H1 (cell line): Measurements from ENCODE around the gene DLG5. TPM values are rescaled to one million over a fixed set of nuclear protein-coding genes. Genes with fewer than 3 reads are reported as not detected.

ENCODE experiments used
- CTCF ChIA-PET: fragments of 300-600 bp; sonication (Branson Sonifier 250); formaldehyde crosslinking; loops from one replicate; lab custom pipeline; 2021; ENCODE audit not compliant: partially characterized antibody; lab: Charles Lee
- POLR2A ChIA-PET: fragments of 300-600 bp; sonication (Branson Sonifier 250); formaldehyde crosslinking; loops from one replicate; lab custom pipeline; 2021; ENCODE audit warnings: inconsistent platforms; ENCODE audit not compliant: partially characterized antibody; lab: Charles Lee
- DNase-seq, 2 experiments: peaks; one replicate each; pipeline versions ENCODE4 v3.0.0 to v3.0.0-alpha.2; 2010 to 2022; ENCODE audit warnings: low spot score in 2 of 2, low read depth in 1 of 2, mixed read lengths in 1 of 2
- FAIRE-seq: peaks from 2 replicates; lab custom pipeline; 2011; peaks lifted over from hg19 to GRCh38; lab: Jason Lieb, UNC
- H2AFZ ChIP-seq: 2 replicates; pipeline ENCODE4 v1.8.1; 2012; ENCODE audit warnings: low read length, inconsistent platforms
- H2AK5ac ChIP-seq: 2 replicates; pipeline ENCODE4 v1.6.1; 2013; ENCODE audit warnings: low read depth, low read length
- H2BK120ac ChIP-seq: replicated peaks from 2 replicates; pipeline ENCODE3; 2013; ENCODE audit warnings: low read depth, low read length, inconsistent platforms
- H2BK12ac ChIP-seq: 2 replicates; pipeline ENCODE4 v1.6.1; 2013; ENCODE audit warnings: low read depth, low read length
- H2BK15ac ChIP-seq: 2 replicates; pipeline ENCODE4 v1.6.1; 2013; ENCODE audit warnings: low read length
- H2BK20ac ChIP-seq: 2 replicates; pipeline ENCODE4 v1.6.1; 2013; ENCODE audit warnings: low read length
- H2BK5ac ChIP-seq: 2 replicates; pipeline ENCODE4 v1.6.1; 2013; ENCODE audit warnings: low read depth, low read length
- H3K14ac ChIP-seq: 2 replicates; pipeline ENCODE4 v1.6.1; 2013; ENCODE audit warnings: inconsistent platforms; ENCODE audit not compliant: insufficient read length
- H3K18ac ChIP-seq: 2 replicates; pipeline ENCODE4 v1.6.1; 2013; ENCODE audit warnings: low read length; ENCODE audit errors: extremely low read depth
- H3K23ac ChIP-seq: 2 replicates; pipeline ENCODE4 v1.6.1; 2013; ENCODE audit warnings: inconsistent platforms; ENCODE audit not compliant: insufficient read length
- H3K23me2 ChIP-seq: 2 replicates; pipeline ENCODE4 v1.6.1; 2013; ENCODE audit warnings: low read depth, low read length
- H3K27ac ChIP-seq: 2 replicates; pipeline ENCODE4 v1.6.1; 2011; ENCODE audit warnings: low read depth, low read length, inconsistent platforms
- H3K27me3 ChIP-seq, 4 experiments: replicated peaks in 1 of 4; 1 replicate in 1 of 4; 2 replicates in 3 of 4; pipeline versions ENCODE4 v1.6.1 to v1.8.1; 2011 to 2013; ENCODE audit warnings: low read length in 3 of 4, mild to moderate bottlenecking in 3 of 4, inconsistent platforms in 2 of 4, mixed read lengths in 2 of 4, moderate library complexity in 1 of 4; ENCODE audit not compliant: control insufficient read depth in 3 of 4, insufficient read depth in 3 of 4; ENCODE audit errors: extremely low read depth in 1 of 4
- H3K36me3 ChIP-seq, 4 experiments: 2 replicates each; pipeline versions ENCODE4 v1.6.1 to v1.8.1; 2011 to 2013; ENCODE audit warnings: mild to moderate bottlenecking in 4 of 4, low read length in 3 of 4, moderate library complexity in 2 of 4, control low read depth in 1 of 4, inconsistent platforms in 1 of 4; ENCODE audit not compliant: insufficient read depth in 4 of 4, control insufficient read depth in 2 of 4
- H3K4ac ChIP-seq: replicated peaks from 2 replicates; pipeline ENCODE3; 2013; ENCODE audit warnings: low read length, low read depth, mixed read lengths, inconsistent platforms; ENCODE audit not compliant: insufficient read length
- H3K4me1 ChIP-seq, 4 experiments: replicated peaks in 1 of 4; 1 replicate in 1 of 4; 2 replicates in 3 of 4; pipeline versions ENCODE4 v1.6.1 to v1.8.1; 2011 to 2013; ENCODE audit warnings: low read length in 3 of 4, inconsistent platforms in 2 of 4, mixed read lengths in 1 of 4; ENCODE audit not compliant: insufficient read depth in 4 of 4, control insufficient read depth in 3 of 4
- H3K4me2 ChIP-seq, 2 experiments: 2 replicates each; pipeline versions ENCODE4 v1.6.1 to v1.8.1; 2011 to 2013; ENCODE audit warnings: low read depth in 2 of 2, low read length in 2 of 2, control low read depth in 1 of 2, inconsistent platforms in 1 of 2, mild to moderate bottlenecking in 1 of 2; ENCODE audit not compliant: insufficient read depth in 1 of 2
- H3K4me3 ChIP-seq, 4 experiments: fragments of 200-600, 300-600 bp in 1 of 4; sonication (generic), shearing (Covaris generic), sonication (Bioruptor Twin) in 1 of 4; 2 replicates each; pipeline versions ENCODE4 v1.5.1 to v1.8.1; 2011 to 2016; ENCODE audit warnings: low read length in 4 of 4, low read depth in 3 of 4, control low read depth in 2 of 4, inconsistent platforms in 2 of 4, mild to moderate bottlenecking in 2 of 4, mixed read lengths in 1 of 4, moderate library complexity in 1 of 4; ENCODE audit not compliant: insufficient read depth in 2 of 4; ENCODE audit errors: extremely low read depth in 1 of 4
- H3K56ac ChIP-seq: replicated peaks from 2 replicates; pipeline ENCODE3; 2013; ENCODE audit warnings: low read depth, mild to moderate bottlenecking, mixed read lengths, low read length, inconsistent platforms; ENCODE audit not compliant: insufficient read length
- H3K79me1 ChIP-seq: 2 replicates; pipeline ENCODE4 v1.6.1; 2013; ENCODE audit warnings: low read depth, low read length, control low read depth
- H3K79me2 ChIP-seq, 2 experiments: 2 replicates each; pipeline versions ENCODE4 v1.6.1 to v1.8.1; 2012 to 2013; ENCODE audit warnings: low read length in 2 of 2, mild to moderate bottlenecking in 2 of 2, inconsistent platforms in 1 of 2; ENCODE audit not compliant: insufficient read depth in 2 of 2, control insufficient read depth in 1 of 2
- H3K9ac ChIP-seq, 4 experiments: replicated peaks in 1 of 4; 1 replicate in 1 of 4; 2 replicates in 3 of 4; pipeline versions ENCODE4 v1.6.1 to v1.8.1; 2011 to 2013; ENCODE audit warnings: low read depth in 3 of 4, low read length in 3 of 4, control low read depth in 2 of 4, mild to moderate bottlenecking in 2 of 4, moderate library complexity in 2 of 4, inconsistent platforms in 1 of 4; ENCODE audit errors: extremely low read depth in 1 of 4
- H3K9me3 ChIP-seq, 2 experiments: 2 replicates each; pipeline versions ENCODE4 v1.6.1 to v1.8.1; 2012 to 2013; ENCODE audit warnings: mild to moderate bottlenecking in 2 of 2, moderate library complexity in 2 of 2, control low read depth in 1 of 2, inconsistent platforms in 1 of 2, low read depth in 1 of 2, low read length in 1 of 2, mixed read lengths in 1 of 2; ENCODE audit not compliant: insufficient read depth in 2 of 2
- H4K20me1 ChIP-seq, 2 experiments: replicated peaks in 1 of 2; 2 replicates each; pipeline versions ENCODE3 to v1.8.1; 2011 to 2013; ENCODE audit warnings: inconsistent platforms in 2 of 2, low read length in 2 of 2, mild to moderate bottlenecking in 1 of 2; ENCODE audit not compliant: insufficient read depth in 2 of 2, control insufficient read depth in 1 of 2
- H4K5ac ChIP-seq: 2 replicates; pipeline ENCODE4 v1.6.1; 2013; ENCODE audit warnings: low read length, low read depth, mixed read lengths, inconsistent platforms; ENCODE audit not compliant: insufficient read length
- H4K8ac ChIP-seq: 2 replicates; pipeline ENCODE4 v1.8.0; 2013; ENCODE audit warnings: mild to moderate bottlenecking, moderate library complexity, low read length, inconsistent platforms; ENCODE audit not compliant: insufficient read depth; ENCODE audit errors: extremely low read depth
- H4K91ac ChIP-seq: replicated peaks from 2 replicates; pipeline ENCODE3; 2013; ENCODE audit warnings: low read length, mixed read lengths, inconsistent platforms; ENCODE audit not compliant: insufficient read length
- EGR1 ChIP-seq: IDR thresholded peaks from 2 replicates; pipeline ENCODE4 v1.6.1; 2011; ENCODE audit warnings: low read depth, low read length, borderline replicate concordance
- TAF7 ChIP-seq: optimal IDR thresholded peaks from 2 replicates; pipeline ENCODE3; 2011; ENCODE audit warnings: low read depth, mild to moderate bottlenecking, inconsistent platforms, low read length, moderate library complexity, borderline replicate concordance
- WGBS, 2 experiments: shearing (Covaris generic) in 1 of 2; methylation state at CpG; one replicate each; pipeline versions ENCODE4 v1.1.6 to v1.1.7; 2013 to 2015; ENCODE audit warnings: low lambda C conversion rate in 2 of 2, mixed read lengths in 2 of 2, inconsistent platforms in 1 of 2, low coverage in 1 of 2, missing lambda C conversion rate in 1 of 2; ENCODE audit not compliant: insufficient replicate concordance in 2 of 2, insufficient coverage in 1 of 2, insufficient read length in 1 of 2; ENCODE audit errors: extremely low coverage in 1 of 2, missing lambda C conversion rate in 1 of 2; 5-methylcytosine and 5-hydroxymethylcytosine counted together
- polyA plus RNA-seq, 7 experiments: library from polyadenylated mRNA; depleted of rRNA in 3 of 7; stranded (reverse) in 5 of 7; unstranded in 2 of 7; fragments of >200 nt in 5 of 7; fragments of 200-250 nt in 2 of 7; gene quantifications; 1 replicate in 5 of 7; 2 replicates in 1 of 7; 4 replicates in 1 of 7; pipeline versions ENCODE4 v1.2.1 to v1.2.3, GENCODE V29; 2011 to 2013; ENCODE audit warnings: missing spikeins in 2 of 7, mixed read lengths in 2 of 7
- total RNA-seq: library from RNA; stranded (reverse); fragmentation: NEBNext Ultra II Directional; extraction: Animal tissue kit (Norgen Biotek cat#: 25700); gene quantifications from 2 replicates; pipeline ENCODE4 v1.2.1, GENCODE V29; 2021

Gene DLG5
- total and polyA plus RNA-seq, 2 of the 8 experiments (the other 6 are each of a cell fraction or from before 2014, with no cell fraction given), result 15.6 to 71.4 TPM

- Histone ChIP-seq H3K9me3 (peaks cover 11% of the 10 kb centered on the region in 2 experiments), H4K91ac (no peak overlapping the region), H4K5ac (no peak overlapping the region), H2BK5ac (no peak overlapping the region), H3K36me3 (no peaks in the 10 kb centered on the region), H3K56ac (no peak overlapping the region), H3K79me2 (no peaks in the 10 kb centered on the region), H3K4me1 (peaks cover 0 to 6% (median 0%) of the 10 kb centered on the region in 4 experiments; a peak in 1 of 7 replicates), H2AK5ac (no peak overlapping the region), H4K8ac (no peak overlapping the region), H3K14ac (no peak overlapping the region), H2BK20ac (no peak overlapping the region), H3K4me3 (no peak overlapping the region), H4K20me1 (no peaks in the 10 kb centered on the region), H3K9ac (no peak overlapping the region), H3K23me2 (no peaks in the 10 kb centered on the region), H3K18ac (no peak overlapping the region; the same call in 1 of the 2 replicates), H3K23ac (no peak overlapping the region), H2BK12ac (no peak overlapping the region), H3K79me1 (no peaks in the 10 kb centered on the region), H2BK120ac (no peak overlapping the region), H2BK15ac (no peak overlapping the region), H3K4me2 (no peak overlapping the region), H3K27me3 (no peaks in the 10 kb centered on the region), H3K4ac (no peak overlapping the region), H2AFZ (no peak overlapping the region), H3K27ac (no peak overlapping the region)
- ChIA-PET CTCF (interaction anchor here (1.0 to 1.8 kb wide), 4 partner anchors 8 to 37 kb away, joined by 3 to 9 read pairs (median 5); no protein-coding TSS in a partner anchor), POLR2A (interaction anchor here (1.2 to 1.7 kb wide), 2 partner anchors 24 to 28 kb away, joined by 3 read pairs; no protein-coding TSS in a partner anchor)
- no peak for DNase-seq
- WGBS, 2 experiments, result 72% methylated on average over 7 of the region's 7 CpGs; no CpG with 5 or more reads in 1 of the 2 experiments
- no peak for FAIRE-seq
- TF ChIP-seq EGR1, result no peak
- no peak for TF ChIP-seq TAF7
These were observed 36.0 kb upstream of the DLG5 start for GRCh38 chr10:77962350-77963146.
